KMS-11 (cell line): ENCODE data around the gene SMC6.

Experiments
- H2AFZ ChIP-seq: fragments of 200-600 bp; sonication (generic); 2 replicates; pipeline ENCODE4 v1.6.1; 2016; ENCODE audit warnings: antibody characterized with exemption, mixed run types, low read depth
- H3K27ac ChIP-seq: fragments of 200-600 bp; sonication (generic); 2 replicates; pipeline ENCODE4 v1.6.1; 2016; ENCODE audit warnings: mild to moderate bottlenecking, mixed run types
- H3K27me3 ChIP-seq: fragments of 200-600 bp; sonication (generic); 2 replicates; pipeline ENCODE4 v1.6.1; 2017; ENCODE audit warnings: mild to moderate bottlenecking, low read depth, mixed run types, moderate library complexity; ENCODE audit not compliant: insufficient read depth
- H3K36me3 ChIP-seq: fragments of 200-600 bp; sonication (generic); 2 replicates; pipeline ENCODE4 v1.6.1; 2017; ENCODE audit warnings: mild to moderate bottlenecking, mixed run types; ENCODE audit not compliant: insufficient read depth
- H3K4me1 ChIP-seq: fragments of 200-600 bp; sonication (generic); 2 replicates; pipeline ENCODE4 v1.6.1; 2016; ENCODE audit warnings: mild to moderate bottlenecking, low read depth, mixed run types; ENCODE audit not compliant: poor library complexity, severe bottlenecking
- H3K4me2 ChIP-seq: fragments of 200-600 bp; sonication (generic); 2 replicates; pipeline ENCODE4 v1.7.0; 2016; ENCODE audit warnings: mild to moderate bottlenecking, mixed run types
- H3K4me3 ChIP-seq: fragments of 200-600 bp; sonication (generic); IDR thresholded peaks from 2 replicates; pipeline ENCODE4 v1.6.1; 2017; ENCODE audit warnings: low read depth, low read length, mixed read lengths; ENCODE audit not compliant: insufficient read depth
- H3K79me2 ChIP-seq: fragments of 200-600 bp; sonication (generic); 2 replicates; pipeline ENCODE4 v1.6.1; 2016; ENCODE audit warnings: low read depth, mixed run types; ENCODE audit not compliant: insufficient read depth
- H3K9ac ChIP-seq: fragments of 200-600 bp; sonication (generic); 2 replicates; pipeline ENCODE4 v1.6.1; 2016; ENCODE audit warnings: mild to moderate bottlenecking, mixed run types
- H4K20me1 ChIP-seq: fragments of 200-600 bp; sonication (generic); 2 replicates; pipeline ENCODE4 v1.6.1; 2016; ENCODE audit warnings: mild to moderate bottlenecking, mixed run types; ENCODE audit not compliant: insufficient read depth
- CTCF ChIP-seq: fragments of 200-600 bp; sonication (generic); conservative IDR thresholded peaks from 2 replicates; pipeline ENCODE4 v1.6.1; 2017; ENCODE audit warnings: low read depth, mild to moderate bottlenecking, antibody characterized with exemption, low read length, moderate library complexity, mixed read lengths

Gene SMC6

DNA sequence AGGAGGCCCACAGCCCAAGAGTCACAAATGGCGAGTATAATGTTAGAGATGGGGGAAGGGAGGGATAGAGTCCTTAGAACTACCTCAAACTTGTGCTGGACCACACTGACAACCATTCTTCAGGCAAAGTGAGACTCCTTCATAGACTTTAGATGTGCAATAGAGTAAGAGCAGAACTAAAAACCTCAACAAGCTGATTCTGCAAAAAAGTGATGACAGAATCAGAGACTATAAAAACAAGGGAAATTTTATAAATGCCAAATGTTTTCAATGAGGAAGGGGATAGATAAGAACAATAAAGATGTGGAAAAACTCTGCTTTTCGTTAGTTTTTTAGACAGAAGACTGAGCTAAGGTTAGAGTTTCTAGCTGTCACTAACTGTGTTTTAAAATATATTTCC is 17.7 kb downstream of the SMC6 start:
- no peaks in the 10 kb centered on the region for H4K20me1 ChIP-seq
- no peak overlapping the region for H3K4me2 ChIP-seq
- H2AFZ ChIP-seq: no peak overlapping the region
- no peaks in the 10 kb centered on the region for H3K79me2 ChIP-seq
- H3K4me1 ChIP-seq: no peaks in the 10 kb centered on the region
- peaks cover 4% of the 10 kb centered on the region; the same call in 1 of the 2 replicates for H3K36me3 ChIP-seq
- no peak for TF ChIP-seq CTCF
- no peaks in the 10 kb centered on the region for H3K27me3 ChIP-seq
- no peak overlapping the region for H3K27ac ChIP-seq
- H3K4me3 ChIP-seq: no peak overlapping the region
- no peak overlapping the region for H3K9ac ChIP-seq

GRCh38 chr2:17733599-17733998 is 20.0 kb downstream of the SMC6 start:
- H3K36me3 ChIP-seq: peaks cover 4% of the 10 kb centered on the region; the same call in 1 of the 2 replicates
- no peaks in the 10 kb centered on the region for H3K27me3 ChIP-seq
- no peaks in the 10 kb centered on the region for H3K79me2 ChIP-seq
- no peaks in the 10 kb centered on the region for H4K20me1 ChIP-seq
- TF ChIP-seq CTCF: no peak
- no peak overlapping the region for H3K4me3 ChIP-seq
- H3K9ac ChIP-seq: no peak overlapping the region
- no peak overlapping the region for H2AFZ ChIP-seq
- no peak overlapping the region for H3K4me2 ChIP-seq
- no peak overlapping the region for H3K27ac ChIP-seq
- H3K4me1 ChIP-seq: no peaks in the 10 kb centered on the region

DNA sequence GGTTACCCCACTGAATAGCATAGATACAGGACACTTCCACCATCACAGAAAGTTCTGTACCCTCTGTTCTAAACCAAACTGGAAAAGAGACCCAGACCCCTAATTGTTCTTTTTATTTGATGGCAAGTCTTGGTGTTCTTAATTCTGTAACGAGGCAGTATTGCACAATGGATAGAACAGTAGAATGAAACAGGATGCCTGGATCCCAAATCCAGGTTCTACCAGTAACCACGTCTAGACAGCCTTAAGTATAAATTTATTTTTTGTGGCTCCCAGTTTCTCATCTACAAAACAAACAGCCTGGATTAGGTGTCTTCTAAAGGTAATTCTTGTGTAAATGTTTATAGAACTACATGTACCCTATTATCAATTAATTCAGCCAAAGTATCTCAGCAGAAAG is 23.7 kb downstream of the SMC6 start:
- no peaks in the 10 kb centered on the region for H4K20me1 ChIP-seq
- H3K36me3 ChIP-seq: peaks cover 4% of the 10 kb centered on the region; the same call in 1 of the 2 replicates
- H3K4me2 ChIP-seq: no peak overlapping the region
- H3K4me3 ChIP-seq: no peak overlapping the region
- TF ChIP-seq CTCF: no peak
- no peaks in the 10 kb centered on the region for H3K79me2 ChIP-seq
- no peaks in the 10 kb centered on the region for H3K27me3 ChIP-seq
- H3K9ac ChIP-seq: no peak overlapping the region
- no peak overlapping the region for H3K27ac ChIP-seq
- no peaks in the 10 kb centered on the region for H3K4me1 ChIP-seq
- H2AFZ ChIP-seq: no peak overlapping the region

DNA sequence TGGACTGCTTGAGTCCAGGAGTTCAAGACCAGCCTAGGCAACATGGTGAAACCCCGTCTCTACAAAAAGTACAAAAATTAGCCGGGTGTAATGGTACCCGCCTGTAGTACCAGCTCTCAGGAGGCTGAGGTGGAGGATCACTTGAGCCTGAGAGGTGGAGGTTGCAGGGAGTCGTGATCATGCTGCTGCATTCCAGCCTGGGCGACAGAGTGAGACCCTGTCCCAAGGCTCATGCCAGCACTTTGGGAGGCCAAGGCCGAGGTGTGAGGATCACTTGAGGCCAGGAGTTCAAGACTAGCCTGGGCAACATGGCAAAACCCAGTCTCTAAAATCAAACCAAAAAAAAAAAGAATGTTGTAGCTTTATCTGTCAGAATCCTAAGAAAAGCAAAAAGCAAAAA is 25.4 kb downstream of the SMC6 start:
- peaks cover 4% of the 10 kb centered on the region; the same call in 1 of the 2 replicates for H3K36me3 ChIP-seq
- H3K27me3 ChIP-seq: no peaks in the 10 kb centered on the region
- H2AFZ ChIP-seq: no peak overlapping the region
- H3K9ac ChIP-seq: no peak overlapping the region
- no peak overlapping the region for H3K4me3 ChIP-seq
- no peak for TF ChIP-seq CTCF
- H3K79me2 ChIP-seq: no peaks in the 10 kb centered on the region
- no peak overlapping the region for H3K27ac ChIP-seq
- H4K20me1 ChIP-seq: no peaks in the 10 kb centered on the region
- no peaks in the 10 kb centered on the region for H3K4me1 ChIP-seq
- no peak overlapping the region for H3K4me2 ChIP-seq
